Suppressor macrophage (primary cell): Measurements from ENCODE around the gene DYRK1B.

Source experiments
- DNase-seq, 4 experiments: peaks; one replicate each; pipeline ENCODE4 v3.0.0-alpha.2; 2020 to 2022

The DYRK1B gene

GRCh38 chr19:39852882-39853281 is 18.9 kb upstream of the DYRK1B start:
- no peak for DNase-seq

GRCh38 chr19:39850892-39851291 is 16.9 kb upstream of the DYRK1B start:
- DNase-seq = no peak

- no peak for DNase-seq
Measured at GRCh38 chr19:39848392-39848791, 14.4 kb upstream of the DYRK1B start.

- DNase-seq = no peak
Measured at GRCh38 chr19:39847525-39847924, 13.6 kb upstream of the DYRK1B start.

- peak in 1 of 4 experiments; percentile 3 for DNase-seq
Measured at GRCh38 chr19:39846678-39847486, 12.9 kb upstream of the DYRK1B start.

- peak; percentile 98 to 99 (median 98) for DNase-seq
Measured at GRCh38 chr19:39845933-39846677, 12.1 kb upstream of the DYRK1B start, which contains the start of gene FBL. TSS of gene FBL (minus strand) at chr19:39846379. CDS start at chr19:39846300, 79 bp downstream.

- DNase-seq = peak in 3 of 4 experiments; percentile 7 to 26 (median 12)
Measured at GRCh38 chr19:39845584-39845932, 11.6 kb upstream of the DYRK1B start.

- peak in 3 of 4 experiments; percentile 9 to 17 (median 17) for DNase-seq
Measured at GRCh38 chr19:39845172-39845571, 11.2 kb upstream of the DYRK1B start.

- DNase-seq = peak; percentile 45 to 75 (median 66)
Measured at GRCh38 chr19:39843919-39844793, 10.2 kb upstream of the DYRK1B start.

- DNase-seq = no peak
Measured at GRCh38 chr19:39842693-39843435, 8.9 kb upstream of the DYRK1B start.

- no peak for DNase-seq
Measured at GRCh38 chr19:39841041-39841440, 7.1 kb upstream of the DYRK1B start.

GRCh38 chr19:39840492-39840891 is 6.5 kb upstream of the DYRK1B start:
- DNase-seq = no peak

GRCh38 chr19:39839678-39840327 is 5.8 kb upstream of the DYRK1B start:
- no peak for DNase-seq

- DNase-seq = no peak
Measured at GRCh38 chr19:39838569-39838968, 4.6 kb upstream of the DYRK1B start.

- DNase-seq = no peak
Measured at GRCh38 chr19:39837978-39838377, 4.0 kb upstream of the DYRK1B start.

- DNase-seq = no peak
Measured at GRCh38 chr19:39834287-39834841, 402 bp upstream of the DYRK1B start.

GRCh38 chr19:39833160-39833463 is 850 bp downstream of the DYRK1B start:
- no peak for DNase-seq

- DNase-seq = no peak
Measured at GRCh38 chr19:39832341-39833083, 1.4 kb downstream of the DYRK1B start.

- DNase-seq = no peak
Measured at GRCh38 chr19:39831679-39832078, 2.3 kb downstream of the DYRK1B start.

- DNase-seq = no peak
Measured at GRCh38 chr19:39830847-39831246, 3.1 kb downstream of the DYRK1B start.

GRCh38 chr19:39830406-39830805 is 3.6 kb downstream of the DYRK1B start:
- no peak for DNase-seq
